Dendritic cell treated with granulocyte-macrophage colony-stimulating factor and Interleukin-4, amounts not matched to agents 40 ng/mL and 50 ng/mL, for 4 days (primary cell): Measurements from ENCODE around the gene LGALS14.
"Not testable (repeated sequence)": the region's sequence is repeated elsewhere in the genome, so short reads cannot be mapped to it uniquely, and the experiment has no call there.

Experiments
- H3K27ac Mint-ChIP-seq: one replicate; pipeline ENCODE4 v1.8.0; 2022; ENCODE audit warnings: mild to moderate bottlenecking, mixed read lengths
- H3K27me3 Mint-ChIP-seq: one replicate; pipeline ENCODE4 v1.8.0; 2022; ENCODE audit warnings: mild to moderate bottlenecking, mixed read lengths
- H3K36me3 Mint-ChIP-seq: one replicate; pipeline ENCODE4 v1.8.0; 2022; ENCODE audit warnings: low read depth, mixed read lengths
- H3K4me1 Mint-ChIP-seq: one replicate; pipeline ENCODE4 v1.8.0; 2022; ENCODE audit warnings: low read depth, mixed read lengths
- H3K4me3 Mint-ChIP-seq: one replicate; pipeline ENCODE4 v1.8.0; 2022; ENCODE audit warnings: mild to moderate bottlenecking, moderate library complexity, mixed read lengths
- H3K9me3 Mint-ChIP-seq: one replicate; pipeline ENCODE4 v1.8.0; 2022; ENCODE audit warnings: mixed read lengths
- intact Hi-C: fragments of 100-400 bp; cut with micrococcal nuclease; formaldehyde crosslinking; loops from one replicate; pipeline ENCODE4 v1.15.0; 2022

The LGALS14 gene

GRCh38 chr19:39704181-39705044 lies at the start of gene LGALS14:
LGALS14 (plus strand) TSS chr19:39704481; CDS start chr19:39704529, 48 bp downstream.
- no peaks in the 10 kb centered on the region for H3K4me1 Mint-ChIP-seq
- no peaks in the 10 kb centered on the region for H3K9me3 Mint-ChIP-seq
- intact Hi-C loops = no loop called here
- no peak within 1 kb of the TSS for H3K4me3 Mint-ChIP-seq
- H3K36me3 Mint-ChIP-seq = no peaks in the 10 kb centered on the region
- peaks cover 4% of the 10 kb centered on the region for H3K27me3 Mint-ChIP-seq
- H3K27ac Mint-ChIP-seq = no peak within 1 kb of the TSS

GRCh38 chr19:39655613-39656012 lies 48.7 kb upstream of the LGALS14 start, which contains the start of gene LGALS16:
LGALS16 (plus strand) TSS chr19:39655913; CDS start chr19:39655962, 49 bp downstream.
- Mint-ChIP-seq H3K27ac (no peak within 1 kb of the TSS), H3K4me3 (no peak within 1 kb of the TSS), H3K4me1 (no peaks in the 10 kb centered on the region), H3K9me3 (no peaks in the 10 kb centered on the region), H3K36me3 (no peaks in the 10 kb centered on the region), H3K27me3 (peaks cover 14% of the 10 kb centered on the region)
- intact Hi-C loops = no loop called here

- H3K27me3 Mint-ChIP-seq = peaks cover 9% of the 10 kb centered on the region
- intact Hi-C loops = no loop called here
- H3K4me1 Mint-ChIP-seq = no peaks in the 10 kb centered on the region
- H3K9me3 Mint-ChIP-seq = no peaks in the 10 kb centered on the region
- no peak overlapping the region for H3K4me3 Mint-ChIP-seq
- H3K36me3 Mint-ChIP-seq = no peaks in the 10 kb centered on the region
- H3K27ac Mint-ChIP-seq = no peak overlapping the region
Measured at GRCh38 chr19:39659791-39660190, 44.5 kb upstream of the LGALS14 start.

GRCh38 chr19:39660661-39661060 lies 43.6 kb upstream of the LGALS14 start:
- no peak overlapping the region for H3K4me3 Mint-ChIP-seq
- H3K4me1 Mint-ChIP-seq = no peaks in the 10 kb centered on the region
- no peak overlapping the region for H3K27ac Mint-ChIP-seq
- H3K27me3 Mint-ChIP-seq = peaks cover 9% of the 10 kb centered on the region
- no peaks in the 10 kb centered on the region for H3K36me3 Mint-ChIP-seq
- H3K9me3 Mint-ChIP-seq = no peaks in the 10 kb centered on the region
- intact Hi-C loops = no loop called here

- intact Hi-C loops = no loop called here
- H3K4me3 Mint-ChIP-seq = no peak overlapping the region
- H3K27ac Mint-ChIP-seq = no peak overlapping the region
- peaks cover 12% of the 10 kb centered on the region for H3K27me3 Mint-ChIP-seq
- no peaks in the 10 kb centered on the region for H3K9me3 Mint-ChIP-seq
- no peaks in the 10 kb centered on the region for H3K4me1 Mint-ChIP-seq
- no peaks in the 10 kb centered on the region for H3K36me3 Mint-ChIP-seq
Measured at GRCh38 chr19:39661565-39661964, 42.7 kb upstream of the LGALS14 start.

- H3K4me1 Mint-ChIP-seq, intact Hi-C loops, H3K9me3 Mint-ChIP-seq, H3K36me3 Mint-ChIP-seq, H3K4me3 Mint-ChIP-seq, H3K27ac Mint-ChIP-seq: not testable (repeated sequence)
- peaks cover 20% of the 10 kb centered on the region for H3K27me3 Mint-ChIP-seq
Measured at GRCh38 chr19:39669860-39670259, 34.4 kb upstream of the LGALS14 start.

GRCh38 chr19:39670998-39671397 lies 33.3 kb upstream of the LGALS14 start:
- H3K4me1 Mint-ChIP-seq = peaks cover 5% of the 10 kb centered on the region
- H3K36me3 Mint-ChIP-seq = no peaks in the 10 kb centered on the region

GRCh38 chr19:39671739-39672363 lies 32.4 kb upstream of the LGALS14 start:
- no peak overlapping the region for H3K4me3 Mint-ChIP-seq
- peaks cover 5% of the 10 kb centered on the region for H3K4me1 Mint-ChIP-seq
- H3K9me3 Mint-ChIP-seq = no peaks in the 10 kb centered on the region
- intact Hi-C loops = loop anchor here (1.0 kb wide), 1 partner anchor 121 kb away; no protein-coding TSS in a partner anchor
- peaks cover 17% of the 10 kb centered on the region for H3K27me3 Mint-ChIP-seq
- H3K27ac Mint-ChIP-seq = no peak overlapping the region
- no peaks in the 10 kb centered on the region for H3K36me3 Mint-ChIP-seq

More at GRCh38 chr19:39670998-39671397, 33.3 kb upstream of the LGALS14 start:
- H3K27me3 Mint-ChIP-seq = peaks cover 22% of the 10 kb centered on the region
- no peak overlapping the region for H3K27ac Mint-ChIP-seq
- no peak overlapping the region for H3K4me3 Mint-ChIP-seq
- intact Hi-C loops = no loop called here
- no peaks in the 10 kb centered on the region for H3K9me3 Mint-ChIP-seq

- intact Hi-C loops = loop anchor here (1.0 kb wide), 1 partner anchor 121 kb away; no protein-coding TSS in a partner anchor
- Mint-ChIP-seq H3K4me3 (no peak overlapping the region), H3K4me1 (peaks cover 5% of the 10 kb centered on the region), H3K27me3 (peaks cover 17% of the 10 kb centered on the region), H3K9me3 (no peaks in the 10 kb centered on the region), H3K27ac (no peak overlapping the region), H3K36me3 (no peaks in the 10 kb centered on the region)
Measured at GRCh38 chr19:39672473-39672872, 31.8 kb upstream of the LGALS14 start.

GRCh38 chr19:39673862-39674261 lies 30.4 kb upstream of the LGALS14 start:
- Mint-ChIP-seq H3K27me3 (peaks cover 15% of the 10 kb centered on the region), H3K4me1 (peaks cover 15% of the 10 kb centered on the region)
- H3K9me3 Mint-ChIP-seq, intact Hi-C loops, H3K4me3 Mint-ChIP-seq, H3K36me3 Mint-ChIP-seq, H3K27ac Mint-ChIP-seq: not testable (repeated sequence)

- intact Hi-C loops = no loop called here
- Mint-ChIP-seq H3K4me3 (no peak overlapping the region), H3K4me1 (peaks cover 15% of the 10 kb centered on the region), H3K36me3 (no peaks in the 10 kb centered on the region), H3K9me3 (no peaks in the 10 kb centered on the region), H3K27me3 (peaks cover 15% of the 10 kb centered on the region), H3K27ac (no peak overlapping the region)
Measured at GRCh38 chr19:39676004-39676403, 28.3 kb upstream of the LGALS14 start.

GRCh38 chr19:39677961-39678889 lies 26.1 kb upstream of the LGALS14 start:
- Mint-ChIP-seq H3K4me1 (peaks cover 10% of the 10 kb centered on the region), H3K27ac (no peak overlapping the region), H3K4me3 (no peak overlapping the region)

GRCh38 chr19:39679056-39679790 lies 25.1 kb upstream of the LGALS14 start:
- no peaks in the 10 kb centered on the region for H3K36me3 Mint-ChIP-seq
- intact Hi-C loops = no loop called here
- no peaks in the 10 kb centered on the region for H3K9me3 Mint-ChIP-seq
- no peak overlapping the region for H3K4me3 Mint-ChIP-seq
- peaks cover 11% of the 10 kb centered on the region for H3K27me3 Mint-ChIP-seq
- no peak overlapping the region for H3K27ac Mint-ChIP-seq
- H3K4me1 Mint-ChIP-seq = peaks cover 10% of the 10 kb centered on the region

More at GRCh38 chr19:39677961-39678889, 26.1 kb upstream of the LGALS14 start:
- no peaks in the 10 kb centered on the region for H3K36me3 Mint-ChIP-seq
- intact Hi-C loops = no loop called here
- no peaks in the 10 kb centered on the region for H3K9me3 Mint-ChIP-seq
- H3K27me3 Mint-ChIP-seq = peaks cover 10% of the 10 kb centered on the region
